Measurements from ENCODE around the gene UBAC2.
"Not testable (repeated sequence)": the region's sequence is repeated elsewhere in the genome, so short reads cannot be mapped to it uniquely, and the experiment has no call there.

The UBAC2 gene

DNA sequence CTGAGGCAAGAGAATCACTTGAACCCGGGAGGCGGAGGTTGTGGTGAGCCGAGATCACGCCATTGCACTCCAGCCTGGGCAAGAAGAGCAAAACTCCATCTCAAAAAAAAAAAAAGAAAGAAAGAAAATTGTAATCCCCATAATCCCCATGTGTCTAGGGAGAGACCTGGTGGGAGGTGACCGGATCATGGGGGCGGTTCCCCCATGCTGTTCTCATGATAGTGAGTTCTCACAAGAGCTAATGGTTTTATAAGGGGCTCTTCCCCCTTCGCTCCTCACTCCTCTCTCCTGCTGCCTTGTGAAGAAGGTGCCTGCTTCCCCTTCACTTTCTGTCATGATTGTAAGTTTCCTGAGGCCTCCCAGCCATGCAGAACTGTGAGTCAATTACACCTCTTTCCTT lies 192.7 kb downstream of the UBAC2 start:
- not testable (repeated sequence) for DNase-seq (ENCODE audit: low read depth in 3 of 3)

DNA sequence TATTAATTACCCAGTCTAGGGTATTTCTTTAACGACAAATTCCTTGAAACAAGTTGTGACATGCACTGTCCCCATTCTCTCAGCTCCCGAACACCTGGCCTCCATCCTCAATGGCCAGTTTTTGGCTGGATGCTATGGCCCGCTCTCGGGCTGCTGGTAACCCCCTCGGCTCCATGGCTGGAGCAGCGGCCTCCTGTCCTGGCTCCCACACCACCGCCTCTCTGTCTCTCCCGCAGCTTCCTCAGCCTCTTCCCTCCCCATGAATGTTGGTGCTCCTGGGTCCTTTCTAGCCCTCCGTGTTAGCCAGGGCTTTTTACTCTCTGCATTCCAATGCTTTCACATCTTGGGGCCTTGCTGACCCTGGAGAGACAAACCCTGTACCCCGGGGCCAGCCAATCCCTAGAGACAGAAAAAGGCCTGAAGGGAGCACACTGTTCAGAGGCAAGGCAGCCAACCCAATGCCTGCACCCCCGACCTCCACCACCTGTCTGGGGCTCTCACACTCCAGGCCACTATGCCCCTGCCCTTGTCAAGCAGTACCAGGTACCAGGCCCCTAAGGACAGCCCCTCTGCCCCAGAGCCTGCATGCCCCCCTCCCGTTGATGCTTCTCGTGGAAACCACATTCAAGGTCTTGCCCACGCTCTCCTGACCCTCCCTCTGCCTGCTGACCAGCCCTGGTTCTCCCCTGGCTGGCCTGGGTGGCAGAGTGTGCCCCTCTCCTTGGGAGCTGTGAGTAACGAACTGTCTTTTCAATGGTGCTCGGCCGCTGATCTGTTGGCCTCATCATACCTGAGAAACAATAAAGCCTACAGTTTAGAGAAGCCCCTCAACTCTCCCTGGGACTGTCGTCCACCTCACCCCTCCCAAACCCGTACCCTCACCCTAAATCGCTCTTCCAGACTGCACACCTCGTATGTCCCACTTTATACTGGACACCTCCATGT lies 193.4 kb downstream of the UBAC2 start:
- DNase-seq (ENCODE audit: low read depth in 3 of 3) = no peak

DNA sequence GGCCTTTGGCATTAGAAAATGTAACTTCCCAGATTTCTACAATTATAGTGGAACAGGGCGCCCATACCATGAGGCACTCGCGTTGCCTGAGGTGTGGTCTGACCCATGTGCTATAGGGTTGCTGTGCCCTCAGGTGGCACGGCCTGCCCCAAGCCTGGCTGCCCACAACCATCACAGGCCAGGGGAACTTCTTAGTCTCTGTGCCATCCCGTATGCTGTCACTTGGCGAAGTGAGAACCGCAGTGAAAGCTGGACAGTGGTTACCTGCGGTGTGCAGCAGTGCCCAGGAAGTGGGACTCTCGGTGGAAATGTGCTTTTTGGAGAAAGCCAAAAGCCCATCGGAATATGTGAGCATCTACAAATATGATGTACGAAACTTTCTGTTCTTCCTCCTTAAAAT lies 194.8 kb downstream of the UBAC2 start:
- no peak for DNase-seq (ENCODE audit: low read depth in 3 of 3)

DNA sequence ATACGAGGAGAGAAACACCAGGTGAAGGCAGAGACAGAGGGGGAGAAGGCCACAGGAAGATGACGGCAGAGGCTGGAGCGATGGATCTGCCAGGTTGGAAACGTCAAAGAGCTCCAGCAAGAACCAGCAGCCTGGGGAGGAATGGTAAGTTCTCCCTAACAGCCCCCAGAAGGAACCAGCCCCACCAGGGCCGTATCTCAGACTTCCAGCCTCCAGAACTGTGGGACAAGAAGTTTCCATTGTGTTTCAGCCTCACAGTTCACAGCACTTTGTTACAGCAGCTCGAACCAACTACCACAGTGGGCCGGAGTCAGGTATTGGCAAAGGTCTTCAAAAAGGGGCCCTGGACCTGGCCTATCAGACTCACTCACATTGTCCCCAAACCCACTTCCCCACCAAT lies 195.8 kb downstream of the UBAC2 start:
- DNase-seq (ENCODE audit: low read depth in 3 of 3) = no peak

DNA sequence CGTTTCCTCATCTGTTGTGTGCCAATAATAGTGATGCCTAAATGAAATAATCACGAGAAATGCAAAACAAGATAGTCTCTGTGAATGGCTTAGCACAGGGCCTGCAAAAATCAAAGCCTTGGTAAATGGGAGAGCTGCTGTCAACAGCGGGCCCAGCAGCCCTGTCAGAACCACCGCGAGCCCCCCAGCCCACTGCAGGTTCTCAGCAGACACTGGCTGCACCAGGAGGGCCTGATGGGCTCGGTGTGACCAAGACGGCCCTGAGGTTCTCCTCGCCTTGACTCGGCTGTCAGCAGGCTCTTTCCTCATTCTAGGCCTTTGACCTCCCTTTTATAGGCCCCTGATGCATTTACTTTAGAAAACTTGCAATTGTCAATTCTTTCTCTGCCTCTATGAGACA lies 197.4 kb downstream of the UBAC2 start:
- DNase-seq (ENCODE audit: low read depth in 3 of 3) = no peak

DNA sequence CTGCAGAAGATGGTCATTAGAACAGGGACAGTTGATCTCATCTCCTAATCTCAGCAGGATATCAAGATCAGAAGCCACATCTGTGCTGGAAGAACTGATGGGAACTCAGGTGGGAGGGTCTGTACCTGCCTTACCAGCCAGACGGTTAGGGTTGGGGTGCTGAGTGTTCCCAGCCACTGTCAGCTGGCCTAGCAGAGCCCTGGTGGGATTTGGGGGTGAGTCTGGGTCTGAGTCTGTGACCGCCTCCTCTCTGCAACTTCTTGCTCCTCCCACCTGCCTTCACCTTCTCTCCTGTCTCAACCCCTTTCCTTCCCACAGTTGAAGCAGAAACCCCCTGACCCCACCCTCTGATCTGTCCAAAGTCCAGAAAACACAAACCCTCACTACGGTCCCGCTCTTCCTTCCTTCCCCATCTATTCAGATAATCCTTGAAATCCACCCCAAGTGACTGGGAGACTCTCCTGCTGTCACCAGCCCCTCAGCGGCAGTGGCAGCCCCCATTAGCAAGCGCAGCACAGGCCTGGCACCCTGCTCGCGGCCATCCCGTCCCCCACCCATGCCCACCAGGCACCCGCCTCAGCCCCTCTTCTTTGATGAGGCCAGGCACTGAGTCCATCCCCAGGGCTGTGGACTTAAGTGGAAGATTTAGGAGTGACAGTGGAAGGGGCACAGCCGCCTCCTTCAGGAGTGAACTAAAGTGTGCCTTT lies 198.4 kb downstream of the UBAC2 start:
- no peak for DNase-seq (ENCODE audit: low read depth in 3 of 3)

DNA sequence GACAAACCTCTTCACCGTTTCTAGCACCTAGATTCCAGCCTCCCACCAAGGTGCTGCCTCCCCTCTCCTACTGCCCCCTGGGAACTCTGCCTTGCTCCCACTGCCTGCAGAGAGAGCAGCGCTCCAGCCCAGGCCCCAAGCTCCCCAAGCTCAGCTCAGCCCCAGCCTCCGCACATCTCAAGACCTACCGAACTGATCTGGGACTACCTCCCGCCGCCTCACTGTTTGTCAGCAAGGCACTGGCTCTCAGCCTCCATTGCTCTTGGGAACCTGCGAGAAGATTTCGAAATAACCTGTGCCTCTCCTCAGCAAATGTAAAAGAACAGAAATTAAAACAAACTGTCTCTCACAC lies 198.9 kb downstream of the UBAC2 start:
- no peak for DNase-seq (ENCODE audit: low read depth in 3 of 3)

DNA sequence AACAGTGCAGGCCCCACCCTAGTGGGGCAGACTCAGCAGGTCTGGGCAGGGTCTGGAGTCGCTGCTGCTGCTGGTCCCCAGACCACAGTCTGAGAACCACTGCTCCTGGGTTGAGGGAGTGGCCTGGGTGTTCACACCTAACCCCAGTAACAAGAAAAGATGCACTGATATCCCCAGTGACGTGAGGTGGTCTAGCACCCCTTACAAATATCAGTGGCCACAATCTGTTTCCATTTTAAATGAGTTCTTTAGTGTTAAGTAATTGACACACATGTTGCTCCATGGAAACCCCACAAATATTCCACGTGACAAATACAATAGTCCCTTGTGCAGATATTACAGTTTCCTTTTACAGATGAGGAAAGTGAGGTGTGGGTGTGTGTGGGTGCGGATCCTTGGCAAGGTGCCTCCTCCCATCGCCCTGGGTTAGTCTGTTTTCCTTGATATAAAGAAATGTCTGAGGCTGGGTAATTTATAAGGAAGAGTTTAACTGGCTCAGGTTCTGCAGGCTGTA lies 202.9 kb downstream of the UBAC2 start:
- DNase-seq (ENCODE audit: low read depth in 3 of 3) = no peak

DNA sequence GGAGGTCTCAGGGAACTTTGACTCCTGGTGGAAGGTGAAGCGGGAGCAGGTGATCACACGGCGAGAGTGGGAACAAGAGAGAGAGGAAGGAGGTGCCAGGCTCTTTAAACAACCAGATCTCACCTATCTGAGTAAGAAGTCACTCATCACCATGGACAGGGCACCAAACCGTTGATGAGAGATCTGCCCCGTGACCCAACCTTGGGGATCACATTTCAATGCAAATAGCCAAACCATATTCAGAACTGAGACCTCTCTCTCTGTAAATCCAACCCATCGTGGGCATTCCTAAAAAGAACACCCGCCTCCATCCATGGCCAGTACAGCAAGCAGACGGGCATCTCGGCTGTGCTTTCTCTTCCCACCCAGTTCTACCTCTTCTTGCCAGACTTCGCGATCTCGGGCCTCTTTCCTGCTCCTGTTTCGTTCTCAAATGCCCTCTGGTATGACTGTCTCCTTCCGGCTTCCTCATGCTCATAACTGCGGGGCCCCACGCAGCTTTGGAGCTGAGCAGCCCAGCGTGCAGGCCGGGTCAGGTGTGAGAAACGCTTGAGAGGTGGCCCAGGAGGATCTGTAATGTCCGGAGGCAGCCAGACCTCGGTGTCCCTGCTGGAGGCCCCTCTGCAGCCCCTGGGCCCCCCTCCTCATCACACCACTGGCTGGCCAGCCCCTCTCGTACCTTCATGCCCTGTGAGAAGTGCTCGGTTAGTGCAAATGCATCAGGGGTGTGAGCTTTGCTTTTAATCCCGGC lies 203.5 kb downstream of the UBAC2 start:
- DNase-seq (ENCODE audit: low read depth in 3 of 3) = no peak

DNA sequence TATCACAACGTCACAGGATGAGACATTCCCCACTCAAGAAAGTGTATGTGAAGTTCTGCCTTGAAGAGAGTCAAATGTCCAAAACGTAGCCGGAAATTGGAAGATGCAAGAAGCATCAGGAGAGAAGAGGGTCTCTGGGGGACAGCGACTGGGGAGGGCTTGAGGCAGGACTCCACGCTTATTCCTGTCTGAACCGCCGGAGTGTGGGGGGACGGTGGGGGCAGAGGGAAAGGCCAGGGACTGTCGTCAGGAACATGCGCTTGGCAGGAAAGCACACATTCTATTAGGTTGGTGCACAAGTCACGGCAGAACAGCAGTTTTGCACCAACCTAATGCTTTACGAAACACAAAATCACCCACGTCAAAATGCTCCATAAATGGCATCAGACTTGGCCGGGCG lies 205.3 kb downstream of the UBAC2 start:
- no peak for DNase-seq (ENCODE audit: low read depth in 3 of 3)

DNA sequence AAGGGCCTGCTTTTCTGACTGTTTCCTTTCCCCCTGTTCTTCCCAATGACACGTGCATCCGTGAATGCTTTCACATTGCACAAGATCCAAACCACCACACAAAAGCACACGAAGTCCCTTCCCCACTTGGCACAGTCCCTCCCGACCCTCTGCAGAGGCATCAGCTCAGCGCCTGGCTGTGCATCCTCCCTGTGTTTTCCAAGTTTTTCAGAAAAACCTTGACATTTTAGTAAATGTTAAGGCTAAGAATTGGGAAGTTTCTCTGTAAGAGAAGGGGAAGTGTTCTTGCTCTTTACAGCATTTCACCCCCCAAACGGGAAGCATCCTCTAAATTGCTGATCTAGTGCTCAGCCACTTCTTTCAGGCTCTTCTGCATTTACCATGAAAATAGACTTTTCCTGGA lies 206.1 kb downstream of the UBAC2 start:
- DNase-seq (ENCODE audit: low read depth in 3 of 3) = no peak

DNA sequence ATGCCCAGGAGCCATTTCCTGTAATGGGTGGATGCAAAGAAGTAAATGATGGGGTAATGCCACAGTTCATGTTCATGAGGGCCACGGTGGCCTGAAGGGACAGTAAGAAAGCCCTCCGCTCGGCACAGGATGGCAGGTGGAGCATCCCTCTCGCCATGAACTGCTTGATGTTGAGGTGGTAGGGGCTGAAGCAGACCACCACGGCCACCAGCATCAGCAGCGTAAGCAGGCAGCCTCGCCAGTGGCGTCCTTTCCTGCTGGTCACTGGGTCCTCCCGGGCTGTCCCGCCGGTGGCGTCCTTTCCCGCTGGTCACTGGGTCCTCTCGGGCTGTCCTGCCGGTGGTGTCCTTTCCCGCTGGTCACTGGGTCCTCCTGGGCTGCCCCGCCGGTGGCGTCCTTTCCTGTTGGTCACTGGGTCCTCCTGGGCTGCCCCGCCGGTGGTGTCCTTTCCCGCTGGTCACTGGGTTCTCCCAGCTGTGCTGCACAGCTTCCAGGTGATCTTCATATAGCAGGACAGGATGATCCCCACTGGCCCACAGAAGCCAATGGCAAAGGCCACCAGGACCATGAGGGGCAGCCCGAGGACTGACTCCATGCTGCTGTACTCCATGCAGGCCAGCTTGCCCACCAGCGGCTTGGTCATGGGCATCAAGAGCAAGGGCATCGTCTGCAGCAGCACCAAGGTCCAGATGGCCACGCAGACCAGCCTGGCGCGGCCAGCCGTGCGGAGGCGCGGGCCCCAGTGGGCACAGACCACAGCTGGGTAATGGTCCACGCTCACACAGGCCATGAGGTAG lies 207.4 kb downstream of the UBAC2 start:
- DNase-seq (ENCODE audit: low read depth in 3 of 3) = no peak

DNA sequence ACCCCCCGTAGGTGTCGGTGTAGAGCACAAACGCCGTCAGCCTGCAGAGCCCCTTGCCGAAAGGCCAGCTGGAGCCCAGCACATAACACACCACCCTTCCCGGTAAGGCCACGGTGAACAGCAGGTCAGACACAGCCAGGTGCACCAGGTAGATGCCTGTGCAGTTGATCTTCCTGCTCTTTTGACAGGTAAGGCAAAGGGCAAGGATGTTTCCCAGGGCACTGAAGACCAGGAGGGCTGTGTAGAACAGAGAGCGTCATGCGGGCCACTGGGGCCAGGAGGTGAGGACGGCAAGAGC lies 208.0 kb downstream of the UBAC2 start:
- no peak for DNase-seq (ENCODE audit: low read depth in 3 of 3)

DNA sequence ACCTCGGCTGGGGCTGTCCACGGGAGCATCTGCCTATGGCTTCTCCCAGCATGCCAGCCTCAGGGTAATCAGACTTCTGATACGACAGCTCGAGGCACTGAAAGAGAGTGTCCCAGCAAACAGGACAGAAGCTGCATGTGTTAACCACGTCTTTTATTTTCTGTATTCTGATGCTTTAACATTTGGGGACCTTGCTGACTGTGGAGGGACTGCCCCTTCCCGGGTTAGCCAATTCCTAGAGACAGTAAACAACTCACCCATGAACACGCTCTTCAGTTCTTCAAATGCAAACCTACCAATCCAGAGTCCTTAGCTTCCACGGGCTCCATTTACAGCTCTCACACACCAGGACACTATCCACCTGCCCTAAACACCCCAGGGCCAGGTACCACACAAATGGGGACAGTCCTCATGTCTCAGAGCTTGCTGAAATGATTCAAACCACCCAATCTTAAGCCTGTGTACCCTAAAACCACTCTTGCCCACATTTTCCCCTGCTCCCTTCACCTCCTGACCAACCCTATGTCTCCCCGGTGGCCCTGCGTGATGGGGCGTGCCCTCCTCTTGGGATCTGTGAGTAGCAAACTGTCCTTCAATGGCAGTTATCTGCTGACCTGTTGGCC lies 208.9 kb downstream of the UBAC2 start:
- not testable (repeated sequence) for DNase-seq (ENCODE audit: low read depth in 3 of 3)

DNA sequence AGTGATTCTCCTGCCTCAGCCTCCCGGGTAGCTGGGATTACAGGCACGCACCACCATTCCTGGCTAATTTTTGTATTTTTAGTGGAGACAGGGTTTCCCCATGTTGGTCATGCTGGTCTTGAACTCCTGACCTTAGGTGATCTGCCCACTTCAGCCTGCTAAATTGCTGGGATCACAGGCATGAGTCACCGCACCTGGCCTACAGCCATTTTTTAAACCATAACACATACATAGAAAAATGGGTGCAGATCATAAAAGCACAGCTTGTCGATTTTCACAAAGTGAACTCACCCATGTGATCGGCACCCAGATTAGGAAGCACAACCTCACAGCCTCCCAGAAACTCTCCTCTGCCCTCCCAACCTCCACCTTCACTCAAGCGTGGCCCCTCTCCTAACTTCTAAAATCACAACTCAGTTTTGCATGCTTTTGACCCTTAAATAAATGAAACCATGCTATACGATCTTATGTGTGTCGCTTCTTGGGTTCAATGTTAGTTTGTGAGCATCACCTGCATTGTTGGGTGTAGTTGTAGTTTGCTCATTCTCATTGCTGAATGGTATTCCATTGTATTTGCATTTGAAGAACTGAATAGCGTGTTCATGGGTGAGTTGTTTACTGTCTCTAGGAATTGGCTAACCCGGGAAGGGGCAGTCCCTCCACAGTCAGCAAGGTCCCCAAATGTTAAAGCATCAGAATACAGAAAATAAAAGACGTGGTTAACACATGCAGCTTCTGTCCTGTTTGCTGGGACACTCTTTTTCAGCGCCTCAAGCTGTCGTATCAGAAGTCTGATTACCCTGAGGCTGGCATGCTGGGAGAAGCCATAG lies 210.2 kb downstream of the UBAC2 start:
- not testable (repeated sequence) for DNase-seq (ENCODE audit: low read depth in 3 of 3)

DNA sequence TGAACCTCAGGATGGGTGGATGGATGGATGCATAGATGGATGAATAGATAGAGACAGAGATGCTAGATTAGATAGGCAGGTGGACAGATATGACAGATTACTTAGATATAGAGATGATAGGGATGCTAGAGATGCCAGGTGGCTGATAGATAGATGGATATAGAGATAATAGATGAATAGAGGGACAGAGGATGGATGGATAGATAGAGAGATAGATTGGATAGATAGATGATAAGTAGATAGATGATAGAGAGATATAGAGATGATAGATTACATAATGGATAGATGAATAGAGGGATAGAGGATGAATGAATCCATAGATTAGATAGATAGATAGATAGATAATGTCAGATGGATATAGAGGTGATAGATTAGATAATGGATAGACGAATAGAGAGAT lies 212.2 kb downstream of the UBAC2 start:
- no peak for DNase-seq (ENCODE audit: low read depth in 3 of 3)

DNA sequence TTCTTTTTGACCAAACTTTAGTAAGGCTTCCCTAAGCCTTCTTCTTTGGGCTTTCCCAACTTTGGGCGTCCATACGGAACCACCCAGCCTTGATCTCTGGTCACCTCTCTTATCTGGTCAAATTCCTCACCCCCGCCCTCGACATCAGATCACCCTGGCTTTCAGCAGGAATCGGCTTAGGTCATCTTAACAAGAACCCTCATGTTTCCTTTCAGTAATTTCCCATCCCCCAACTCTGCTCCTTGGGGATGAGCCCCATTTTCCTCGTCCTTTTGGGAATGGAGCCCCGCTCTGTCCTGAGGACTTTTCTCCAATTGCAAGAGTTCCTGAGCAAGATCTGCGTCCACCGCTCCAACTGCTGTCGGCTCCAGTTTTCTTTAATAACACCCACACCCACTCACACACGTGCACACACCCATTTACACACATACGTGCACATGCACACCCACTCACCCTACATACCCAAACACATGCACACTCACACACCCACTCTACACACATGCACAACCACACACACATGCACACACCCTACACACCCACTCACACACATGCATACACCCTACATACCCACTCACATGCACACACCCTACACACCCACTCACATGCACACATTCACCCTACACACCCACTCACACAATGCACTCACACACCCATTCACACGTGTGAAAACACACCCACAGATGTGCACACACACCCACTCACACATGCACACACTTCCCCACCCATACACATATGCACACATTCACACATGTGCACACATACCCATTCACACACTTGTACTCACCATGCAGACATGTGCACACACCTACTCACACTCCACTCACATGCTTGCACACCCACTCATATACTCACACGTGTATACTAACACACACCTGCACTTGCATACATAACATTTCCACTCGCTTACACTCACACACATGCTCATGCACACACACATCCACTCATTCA lies 213.7 kb downstream of the UBAC2 start:
- DNase-seq (ENCODE audit: low read depth in 3 of 3) = no peak

DNA sequence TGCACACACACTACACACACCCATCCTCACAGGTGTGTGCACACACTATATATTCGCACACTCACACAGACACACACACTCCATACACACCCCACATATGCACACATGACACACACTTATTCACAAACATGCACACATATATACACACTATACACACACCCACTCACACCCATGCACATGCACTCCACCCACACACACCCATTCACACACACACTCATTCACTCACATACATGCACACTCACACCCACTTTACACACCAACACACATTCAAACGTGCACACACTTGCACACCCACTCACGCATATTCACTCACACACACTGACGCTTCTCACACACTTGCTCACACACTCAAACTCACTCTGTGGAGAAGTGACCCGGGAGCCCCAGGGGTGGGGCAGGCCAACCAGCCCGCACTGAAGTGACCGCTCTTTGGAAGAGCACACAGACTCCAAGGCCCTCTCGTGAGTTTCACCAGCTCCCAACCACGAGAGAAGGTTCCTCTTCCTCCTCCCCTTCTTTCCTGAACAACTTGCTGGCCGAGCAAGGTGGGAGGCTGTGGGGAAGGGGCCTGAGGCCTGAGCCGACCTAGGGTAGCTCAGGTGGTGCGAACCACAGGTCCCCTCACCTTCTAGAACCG lies 214.5 kb downstream of the UBAC2 start:
- no peak for DNase-seq (ENCODE audit: low read depth in 3 of 3)

Data from stimulated activated CD4-positive, alpha-beta T cell treated with anti-CD3 and anti-CD28 coated beads, TNF-alpha, amount 100 ng/mL, for 48 hours (primary cell).